Measurements from ENCODE around the gene ARL8A.

The ARL8A gene

DNA sequence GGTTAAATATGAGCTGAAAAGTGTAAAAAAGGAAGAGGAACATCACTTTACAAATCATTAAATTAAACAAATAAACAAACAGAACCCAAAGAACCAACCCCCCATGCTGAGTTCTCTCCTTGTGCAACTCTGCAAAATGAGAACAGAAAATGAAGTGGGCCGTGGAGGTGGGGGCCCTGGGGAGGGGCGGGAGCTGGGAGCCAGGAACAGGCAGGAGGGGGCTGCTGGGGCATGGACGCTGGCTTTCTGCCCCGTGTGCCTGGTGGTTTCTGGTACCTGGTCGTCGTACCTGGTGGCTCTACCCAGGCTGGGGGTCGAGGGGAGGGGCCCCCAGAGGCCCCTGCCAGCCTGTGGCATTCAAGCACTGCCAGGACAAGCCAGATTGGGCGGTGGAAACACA, 11.0 kb downstream of the ARL8A start:
- no peak for TF ChIP-seq CTCF (IDR thresholded peaks at IDR 0.05; ENCODE audit: insufficient read depth, low read length, poor library complexity, severe bottlenecking)
- H3K36me3 ChIP-seq (ENCODE audit: control insufficient read depth, insufficient read depth, low read length) = peaks cover 22% of the 10 kb centered on the region
- no peak overlapping the region for H3K4me3 ChIP-seq (replicated peaks; ENCODE audit: low read depth, low read length)
- no peaks in the 10 kb centered on the region for H3K27me3 ChIP-seq (replicated peaks; ENCODE audit: control insufficient read depth, insufficient read depth, low read length)
- no peak for DNase-seq (ENCODE audit: extremely low read depth, insufficient read length)

DNA sequence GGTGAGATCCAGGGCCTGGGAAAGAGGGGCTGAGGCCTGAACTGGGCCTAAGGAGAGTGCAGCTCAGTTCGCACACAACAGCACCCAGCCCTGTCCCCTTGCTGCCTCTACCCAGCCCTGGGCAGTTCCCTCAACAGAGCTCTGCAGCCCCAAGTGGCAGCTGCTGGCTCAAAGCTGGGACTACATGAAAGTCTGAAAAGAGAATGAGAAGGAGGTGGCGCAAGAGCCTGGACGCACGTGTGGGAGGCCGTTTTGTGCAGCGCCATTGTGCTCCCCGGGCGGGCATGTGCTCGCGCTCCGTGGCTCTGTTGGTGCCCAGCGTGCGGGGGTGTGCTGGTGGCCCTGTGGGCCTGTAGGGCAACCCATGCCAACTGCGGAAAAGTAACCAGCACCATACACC, 11.5 kb downstream of the ARL8A start:
- no peak for DNase-seq (ENCODE audit: extremely low read depth, insufficient read length)
- TF ChIP-seq CTCF (IDR thresholded peaks at IDR 0.05; ENCODE audit: insufficient read depth, low read length, poor library complexity, severe bottlenecking) = no peak
- no peaks in the 10 kb centered on the region for H3K27me3 ChIP-seq (replicated peaks; ENCODE audit: control insufficient read depth, insufficient read depth, low read length)
- H3K4me3 ChIP-seq (replicated peaks; ENCODE audit: low read depth, low read length) = no peak overlapping the region
- H3K36me3 ChIP-seq (ENCODE audit: control insufficient read depth, insufficient read depth, low read length) = peaks cover 22% of the 10 kb centered on the region

- Histone ChIP-seq H3K36me3 (ENCODE audit: control insufficient read depth, insufficient read depth, low read length) (peaks cover 17% of the 10 kb centered on the region), H3K4me3 (replicated peaks; ENCODE audit: low read depth, low read length) (no peak overlapping the region), H3K27me3 (replicated peaks; ENCODE audit: control insufficient read depth, insufficient read depth, low read length) (no peaks in the 10 kb centered on the region)
- TF ChIP-seq CTCF (IDR thresholded peaks at IDR 0.05; ENCODE audit: insufficient read depth, low read length, poor library complexity, severe bottlenecking) = no peak
- no peak for DNase-seq (ENCODE audit: extremely low read depth, insufficient read length)
These were observed 12.3 kb downstream of the ARL8A start for GRCh38 chr1:202131956-202132821.

GRCh38 chr1:202130816-202131522, 13.6 kb downstream of the ARL8A start:
- peaks cover 17% of the 10 kb centered on the region for H3K36me3 ChIP-seq (ENCODE audit: control insufficient read depth, insufficient read depth, low read length)
- no peaks in the 10 kb centered on the region for H3K27me3 ChIP-seq (replicated peaks; ENCODE audit: control insufficient read depth, insufficient read depth, low read length)
- no peak for TF ChIP-seq CTCF (IDR thresholded peaks at IDR 0.05; ENCODE audit: insufficient read depth, low read length, poor library complexity, severe bottlenecking)
- H3K4me3 ChIP-seq (replicated peaks; ENCODE audit: low read depth, low read length) = no peak overlapping the region
- DNase-seq (ENCODE audit: extremely low read depth, insufficient read length) = no peak

GRCh38 chr1:202130297-202130721, 14.2 kb downstream of the ARL8A start:
- Histone ChIP-seq H3K36me3 (ENCODE audit: control insufficient read depth, insufficient read depth, low read length) (peaks cover 14% of the 10 kb centered on the region), H3K4me3 (replicated peaks; ENCODE audit: low read depth, low read length) (no peak overlapping the region), H3K27me3 (replicated peaks; ENCODE audit: control insufficient read depth, insufficient read depth, low read length) (no peaks in the 10 kb centered on the region)
- DNase-seq (ENCODE audit: extremely low read depth, insufficient read length) = no peak
- no peak for TF ChIP-seq CTCF (IDR thresholded peaks at IDR 0.05; ENCODE audit: insufficient read depth, low read length, poor library complexity, severe bottlenecking)

All from GM06990 (cell line).